Hematopoietic multipotent progenitor cell (in vitro differentiated cells): ENCODE measurements around the gene DENND4C. TPM values are rescaled to one million over a fixed set of nuclear protein-coding genes. Genes with fewer than 3 reads are reported as not detected.
"Not testable (repeated sequence)": the region's sequence is repeated elsewhere in the genome, so short reads cannot be mapped to it uniquely, and the experiment has no call there.

Experiments
- DNase-seq, 3 donors: peaks; one replicate each; pipeline ENCODE4 v3.0.0-alpha.2; 2011 to 2015; ENCODE audit warnings: low read depth in 2 of 3, low spot score in 2 of 3
- total RNA-seq: library from RNA; depleted of rRNA; stranded (reverse); fragments of >200 nt; gene quantifications from one replicate; pipeline ENCODE4 v1.2.3, GENCODE V29; 2012

The DENND4C gene
- total RNA-seq, result 41.7 TPM

DNA sequence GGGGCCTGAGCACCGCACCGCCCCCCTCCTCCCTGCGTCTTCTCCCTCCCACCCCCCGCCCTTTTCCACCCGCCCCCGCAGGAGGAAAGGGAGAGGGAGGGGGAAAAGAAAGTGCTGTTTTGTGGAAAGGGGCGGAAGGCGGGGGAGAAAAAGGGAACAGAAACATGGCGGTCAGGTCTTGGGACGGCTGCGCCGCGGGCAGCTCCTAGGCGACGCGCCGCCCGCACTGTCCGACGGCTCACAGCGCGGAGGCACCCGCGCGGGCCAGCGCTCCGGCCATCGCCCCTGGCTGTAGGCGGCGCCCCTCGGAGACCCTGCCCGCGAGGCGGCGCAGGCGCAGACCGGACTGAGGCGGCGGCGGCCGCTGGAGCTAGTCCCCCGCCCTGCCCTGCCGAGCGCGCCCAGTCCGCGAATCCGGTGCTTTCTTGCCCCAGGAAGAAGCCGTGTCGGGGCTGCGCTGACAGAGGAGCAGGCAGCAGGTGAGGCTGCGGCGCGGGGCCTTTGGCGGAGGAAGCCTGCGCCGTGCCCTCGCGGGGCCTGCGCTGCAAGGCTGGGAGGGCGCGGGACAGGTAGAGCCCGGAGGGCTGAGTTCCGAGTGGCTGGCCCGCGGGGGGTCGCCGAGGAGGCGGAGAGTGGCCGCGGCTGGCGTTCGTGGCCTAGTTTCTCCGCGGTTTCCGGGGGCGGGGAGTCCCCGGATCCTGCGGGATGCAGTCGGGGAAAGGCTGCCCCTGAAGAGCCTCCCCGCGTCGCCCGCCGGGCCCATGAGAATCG is at the start of gene DENND4C:
Gene DENND4C (plus strand): TSS at position 339 of the 771 bp plus-strand sequence. CDS start 45,482 bp downstream, outside the sequence.
- DNase-seq, result peak; percentile 69 to 92 (median 87)

DNA sequence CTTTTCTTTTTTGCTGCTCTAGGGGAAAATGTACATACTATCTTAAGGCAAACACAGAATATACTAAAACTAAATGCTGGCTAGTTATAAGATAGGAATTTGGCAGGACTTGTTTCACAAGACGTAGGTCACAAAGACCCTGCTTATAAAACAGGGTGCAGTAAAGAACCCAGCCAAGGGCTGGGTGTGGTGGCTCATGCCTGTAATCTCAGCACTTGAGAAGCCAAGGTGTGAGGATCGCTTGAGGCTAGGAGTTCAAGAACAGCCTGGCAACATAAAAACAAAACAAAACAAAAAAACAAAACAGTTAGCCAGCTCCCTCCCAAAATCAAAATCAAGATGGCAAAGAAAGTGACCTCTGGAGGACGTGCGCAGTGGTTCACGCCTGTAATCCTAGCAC is 49.5 kb upstream of the DENND4C start:
- DNase-seq, result no peak

DNA sequence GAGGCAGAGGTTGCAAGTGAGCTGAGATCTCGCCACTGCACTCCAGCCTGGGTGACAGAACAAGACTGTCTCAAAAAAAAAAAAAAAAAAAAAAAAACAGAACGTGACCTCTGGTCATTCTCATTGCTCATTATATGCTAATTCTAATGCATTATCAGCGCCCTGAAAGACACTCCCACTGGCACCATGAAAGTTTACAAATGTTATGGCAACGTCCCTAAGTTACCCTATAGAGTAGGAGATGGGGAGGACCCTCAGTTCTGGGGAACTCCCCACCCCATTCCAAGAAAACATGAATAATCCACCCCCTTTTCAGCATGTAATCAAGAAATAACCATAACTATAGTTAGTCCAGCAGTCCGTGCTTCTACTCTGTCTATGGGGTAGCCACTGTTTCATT is 48.9 kb upstream of the DENND4C start:
- DNase-seq, result no peak

DNA sequence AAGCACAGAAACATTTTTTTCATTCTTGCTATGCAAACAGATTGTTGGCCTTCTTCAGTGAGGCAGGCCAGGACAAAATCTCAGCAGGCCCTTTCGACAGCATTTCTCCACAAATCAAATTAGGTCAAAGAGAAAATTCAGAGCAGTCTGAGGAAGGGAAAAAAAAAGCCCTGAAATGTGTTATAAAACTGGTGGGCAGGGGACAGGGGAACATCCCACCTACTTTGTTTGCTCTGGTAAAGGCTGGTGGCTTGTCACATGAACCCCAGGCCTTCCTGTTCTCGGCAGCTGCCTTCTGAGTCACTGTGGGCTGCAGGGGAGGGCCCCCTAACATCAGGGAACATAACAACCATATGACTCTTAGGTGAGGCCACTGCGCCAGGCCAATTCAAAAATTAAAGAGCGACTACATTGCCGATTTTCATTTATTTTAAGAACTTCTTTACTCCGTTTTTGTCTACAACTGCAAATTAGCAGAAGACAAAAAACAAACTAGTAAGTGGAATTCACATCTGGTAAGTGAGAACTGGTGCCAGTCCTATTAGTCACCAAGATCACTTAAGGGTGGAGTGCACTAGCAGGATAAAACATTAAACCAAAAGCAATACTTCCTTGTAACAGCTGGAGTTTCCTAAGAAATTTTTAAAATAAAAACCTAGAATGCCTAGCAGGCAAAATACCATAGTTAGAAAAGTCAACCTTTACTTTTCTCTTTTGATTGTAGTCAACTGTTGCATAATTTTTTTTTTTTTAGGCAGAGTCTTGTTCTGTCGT is 46.2 kb upstream of the DENND4C start:
- peak in 2 of 3 donors; percentile 92 to 94 for DNase-seq

DNA sequence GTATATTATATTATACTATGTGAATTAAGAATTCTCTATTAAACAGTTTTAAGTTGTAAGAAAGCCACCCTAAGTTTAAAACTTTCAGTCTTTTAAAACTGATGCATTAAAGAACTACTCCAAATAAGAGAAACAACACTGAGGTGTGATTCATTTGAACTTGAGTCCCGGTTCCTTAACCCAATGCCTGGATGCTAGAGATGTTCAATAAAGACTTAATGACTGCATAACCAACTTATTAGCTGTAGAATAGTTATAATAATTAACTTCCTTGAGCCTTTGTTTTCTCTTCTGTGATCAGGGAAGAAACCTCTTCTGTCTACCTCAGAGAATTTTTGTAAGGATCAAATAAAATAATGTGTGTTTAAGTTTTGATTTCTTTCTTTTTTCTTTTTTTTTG is 45.3 kb upstream of the DENND4C start:
- no peak for DNase-seq

DNA sequence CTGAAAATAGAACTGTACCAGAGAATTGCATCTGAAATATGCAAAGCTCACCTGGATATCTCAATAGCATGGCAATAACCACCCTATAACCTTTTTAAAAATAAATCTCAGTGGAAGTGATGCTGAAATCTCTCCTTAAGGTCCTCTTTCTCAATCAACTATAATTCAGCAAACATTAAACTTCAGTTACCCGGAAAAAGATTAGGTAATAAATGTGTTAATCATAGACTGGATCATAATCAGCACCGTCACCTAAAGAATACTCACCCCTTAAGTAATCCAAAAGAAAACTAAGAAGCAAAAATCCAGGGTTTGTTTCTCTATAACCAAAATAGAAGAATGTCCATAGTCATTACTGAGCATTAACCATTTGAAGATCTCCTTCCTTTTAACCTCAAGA is 44.3 kb upstream of the DENND4C start:
- DNase-seq, result no peak

DNA sequence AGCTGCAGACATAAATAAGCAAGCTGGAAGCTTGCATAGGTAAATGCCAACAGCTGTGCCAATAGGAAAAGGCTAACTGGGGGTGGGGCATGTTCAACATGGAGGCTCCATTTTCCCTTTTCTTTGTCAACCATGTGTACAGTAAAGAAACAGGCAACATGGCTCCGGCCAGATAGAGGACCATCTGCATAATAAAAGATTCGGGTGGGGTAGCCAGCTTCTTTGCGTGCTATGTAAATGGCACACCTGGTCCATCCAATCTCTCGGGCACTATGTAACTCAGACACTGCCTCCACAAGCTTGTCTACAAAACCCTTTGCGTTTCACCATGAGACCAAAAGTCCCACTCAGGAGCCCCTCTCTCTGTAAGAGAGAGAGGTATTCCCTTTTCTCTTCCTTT is 41.7 kb upstream of the DENND4C start:
- no peak for DNase-seq

DNA sequence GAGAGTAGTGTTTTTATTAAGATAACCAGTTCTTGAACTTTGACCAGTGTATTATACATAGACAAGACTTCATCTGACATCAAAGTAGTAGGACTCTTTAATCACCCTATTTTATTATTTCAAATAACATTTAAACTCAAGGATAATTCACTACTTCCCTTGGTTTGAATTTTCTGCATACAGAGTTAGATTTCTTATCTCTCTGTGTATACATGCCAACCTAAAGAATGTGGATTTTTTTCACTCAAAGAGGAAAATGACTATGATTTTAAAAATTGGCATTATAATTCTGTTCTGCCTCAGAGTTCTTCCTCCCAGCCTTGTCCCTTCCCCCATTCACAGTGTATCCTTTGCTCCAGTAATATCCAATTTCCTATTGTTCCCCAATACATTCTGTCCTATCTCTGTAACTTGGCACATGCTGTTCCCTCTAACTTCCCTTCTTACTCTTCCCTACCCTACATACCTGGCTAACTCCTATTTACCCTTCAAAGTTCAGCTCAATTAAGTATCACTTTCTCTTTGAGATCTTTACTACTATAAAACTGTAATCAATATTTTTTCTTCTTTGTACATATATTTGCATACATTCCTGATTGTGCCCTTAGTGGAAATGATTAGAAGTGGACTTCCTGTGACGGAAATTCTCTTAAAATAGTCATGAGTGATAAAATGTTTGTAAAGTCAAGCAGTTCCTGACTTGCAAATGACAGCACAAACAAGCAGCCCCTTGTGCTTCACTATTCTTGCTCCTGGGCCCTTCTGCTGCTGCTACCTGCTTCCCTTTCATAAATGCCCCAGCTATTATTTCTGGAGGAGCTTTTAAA is 38.1 kb upstream of the DENND4C start:
- no peak for DNase-seq

DNA sequence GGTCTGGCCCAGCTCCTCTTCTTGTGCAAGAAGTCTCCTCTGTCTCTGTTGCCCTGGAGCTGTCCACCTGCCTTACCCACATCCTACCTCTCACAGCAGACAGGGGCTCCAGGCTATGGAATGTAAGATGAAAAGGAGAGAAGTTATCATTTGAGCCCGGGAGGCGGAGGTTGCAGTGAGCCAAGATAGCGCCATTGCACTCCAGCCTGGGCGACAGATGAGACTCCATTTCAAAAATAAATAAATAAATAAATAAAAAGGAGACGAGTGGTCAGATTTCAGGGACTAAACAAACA is 37.5 kb upstream of the DENND4C start:
- no peak for DNase-seq

DNA sequence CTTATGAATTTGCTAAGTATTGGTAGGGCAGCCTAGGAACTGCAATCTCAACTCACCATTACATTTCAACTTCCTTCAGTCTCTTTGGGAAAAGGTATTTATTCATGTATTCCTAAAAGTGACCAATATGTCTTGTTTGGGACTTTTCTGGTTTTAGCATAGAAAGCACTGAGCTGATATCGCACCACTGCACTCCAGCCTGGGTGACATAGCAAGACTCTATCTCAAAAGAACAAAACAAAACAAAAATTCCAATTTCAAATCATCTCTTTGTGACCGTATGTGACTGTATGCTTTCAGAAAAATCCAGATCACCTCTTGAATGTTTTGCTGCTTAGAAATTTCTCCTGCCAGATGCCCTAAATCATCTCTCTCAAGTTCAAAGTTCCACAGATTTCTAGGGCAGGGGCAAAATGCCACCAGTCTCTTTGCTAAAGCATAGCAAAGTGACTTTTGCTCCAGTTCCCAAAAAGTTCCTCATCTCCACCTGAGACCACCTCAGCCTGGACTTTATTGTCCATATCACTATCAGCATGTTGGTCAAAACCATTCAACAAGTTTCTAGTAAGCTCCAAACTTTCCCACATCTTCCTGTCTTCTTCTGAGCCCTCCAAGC is 37.0 kb upstream of the DENND4C start:
- not testable (repeated sequence) for DNase-seq

DNA sequence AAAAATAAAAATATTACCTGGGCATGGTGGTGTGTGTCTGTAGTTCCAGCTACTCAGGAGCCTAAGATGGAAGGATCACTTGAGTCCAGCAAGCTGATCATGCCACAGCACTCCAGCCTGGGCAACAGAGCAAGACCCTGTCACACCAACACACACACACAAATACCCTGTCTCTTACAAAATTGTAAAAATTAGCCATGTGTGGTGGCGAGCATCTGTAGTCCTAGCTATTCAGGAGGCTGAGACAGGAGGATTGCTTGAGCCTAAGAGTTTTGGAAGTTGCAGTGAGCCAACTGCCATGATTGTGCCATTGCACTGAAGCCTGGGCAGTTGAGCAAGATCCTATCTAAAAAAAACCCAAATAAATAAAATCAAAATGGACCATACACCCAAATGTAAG is 32.1 kb upstream of the DENND4C start:
- DNase-seq, result no peak

DNA sequence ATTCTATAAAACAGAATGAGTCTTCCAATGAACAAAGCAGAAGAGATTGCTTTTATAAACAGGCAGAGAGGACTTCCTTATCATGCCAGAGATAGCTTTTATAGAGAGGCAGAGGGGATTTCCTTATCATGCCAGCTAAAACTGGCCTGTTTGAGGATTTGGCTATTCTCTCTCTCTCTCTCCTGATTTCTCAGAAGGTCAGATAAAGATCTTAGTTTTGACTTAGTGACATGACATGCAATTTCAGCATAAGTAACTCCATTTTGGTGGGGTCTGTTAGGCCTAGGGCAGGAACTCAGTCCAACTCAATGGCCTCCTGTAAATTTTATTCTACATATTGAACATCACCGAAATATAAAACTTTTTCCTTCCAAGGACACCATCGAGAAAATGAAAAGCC is 31.5 kb upstream of the DENND4C start:
- no peak for DNase-seq

DNA sequence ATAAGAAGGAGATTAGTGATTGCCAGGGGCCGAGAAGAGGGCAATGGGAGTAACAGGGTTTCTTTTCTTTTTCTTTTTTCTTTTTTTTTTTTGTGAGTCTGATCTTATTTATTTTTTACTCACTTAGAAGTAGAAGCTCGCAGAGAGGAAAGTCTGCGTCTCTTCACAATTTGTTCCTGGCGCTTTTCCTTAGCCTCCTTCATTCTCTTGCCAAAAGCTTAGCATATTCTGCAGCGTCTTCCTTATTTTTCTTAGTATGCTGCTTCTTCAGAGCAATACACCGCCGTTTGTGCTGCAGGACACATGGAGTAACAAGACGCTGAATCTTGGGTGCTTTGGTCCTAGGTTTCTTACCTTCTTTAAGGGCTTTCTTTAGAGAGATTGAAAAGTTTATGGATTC is 30.3 kb upstream of the DENND4C start:
- no peak for DNase-seq

DNA sequence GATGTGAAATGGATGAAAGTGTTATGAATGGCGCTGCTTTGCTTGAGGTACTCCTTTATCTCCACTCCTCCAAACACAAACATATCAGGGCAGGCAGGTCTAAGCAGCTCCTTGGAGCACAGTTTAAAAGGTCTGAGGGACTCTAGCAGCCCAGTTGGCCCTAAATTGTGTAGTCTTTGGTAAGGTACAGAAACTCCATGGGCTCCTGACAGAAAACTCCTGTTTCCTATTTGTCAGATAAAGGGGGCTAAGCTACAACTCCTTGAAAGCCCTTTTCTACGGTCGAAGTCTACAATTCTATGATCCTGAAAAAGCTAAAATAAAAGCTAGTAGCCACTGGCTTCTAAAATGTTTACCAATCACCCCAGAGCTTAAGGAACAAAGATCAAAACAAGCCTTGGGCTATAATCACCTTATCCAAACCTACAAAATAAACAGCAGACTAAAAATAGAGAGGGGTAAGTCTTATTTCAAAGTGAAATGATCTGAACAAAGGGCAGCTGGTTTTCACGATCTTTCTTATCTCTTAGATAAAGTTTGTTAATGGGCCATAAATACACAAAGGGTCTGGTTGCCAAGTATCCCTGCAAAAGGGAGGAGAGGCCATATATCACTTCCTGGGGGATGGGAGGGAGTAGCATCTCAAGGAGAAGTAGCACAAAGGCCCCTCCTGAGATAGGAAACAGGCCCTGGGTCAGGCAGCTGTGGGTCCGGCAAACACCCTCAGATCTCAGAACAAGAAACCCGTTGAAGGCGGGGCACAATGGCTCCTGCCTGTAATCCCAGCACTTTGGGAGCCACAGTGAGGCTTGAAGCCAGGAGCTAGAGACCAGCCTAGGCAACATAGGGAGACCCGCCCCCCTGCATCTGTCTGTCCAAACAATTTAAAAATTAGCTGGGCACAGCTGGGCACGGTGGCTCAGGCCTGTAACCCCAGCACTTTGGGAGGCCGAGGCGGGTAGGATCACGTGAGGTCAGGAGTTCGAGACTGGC is 28.3 kb upstream of the DENND4C start:
- no peak for DNase-seq

DNA sequence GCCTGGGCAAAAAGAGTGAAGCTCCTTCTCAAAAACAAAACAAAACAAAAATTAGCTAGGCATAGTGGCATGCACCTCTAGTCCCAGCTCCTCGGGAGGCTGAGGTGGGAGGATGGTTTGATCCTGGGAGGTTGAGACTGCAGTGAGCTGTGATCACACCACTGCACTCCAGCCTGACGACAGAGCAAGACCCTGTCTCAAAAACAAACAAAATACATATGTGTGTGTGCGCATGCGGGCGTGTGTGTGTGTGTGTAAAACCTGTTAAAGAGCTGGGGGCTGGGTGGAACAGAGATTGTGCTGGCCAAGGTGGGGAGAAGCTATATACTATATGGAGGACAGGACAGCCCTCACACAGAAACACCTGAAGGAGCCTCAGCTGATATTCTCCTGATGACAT is 27.4 kb upstream of the DENND4C start:
- no peak for DNase-seq

DNA sequence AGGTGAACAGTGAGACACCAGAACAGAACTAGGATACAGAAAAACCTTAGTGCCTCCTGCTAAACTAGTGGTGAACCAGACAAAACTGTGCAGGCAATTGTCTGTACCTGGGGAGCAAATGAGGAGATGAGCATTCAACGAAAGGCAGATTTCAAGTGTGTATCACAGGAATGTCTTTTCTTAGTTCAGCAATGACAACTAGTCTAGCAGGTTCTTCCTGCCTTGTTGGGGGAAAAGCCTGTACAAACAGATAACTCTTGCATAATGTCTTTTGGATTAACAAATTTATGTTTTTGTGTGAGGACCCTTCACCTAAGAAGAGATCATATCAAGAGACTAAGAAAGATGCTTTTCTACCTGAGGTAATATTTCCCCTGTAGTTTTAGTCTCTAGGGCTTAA is 21.8 kb upstream of the DENND4C start:
- DNase-seq, result no peak

DNA sequence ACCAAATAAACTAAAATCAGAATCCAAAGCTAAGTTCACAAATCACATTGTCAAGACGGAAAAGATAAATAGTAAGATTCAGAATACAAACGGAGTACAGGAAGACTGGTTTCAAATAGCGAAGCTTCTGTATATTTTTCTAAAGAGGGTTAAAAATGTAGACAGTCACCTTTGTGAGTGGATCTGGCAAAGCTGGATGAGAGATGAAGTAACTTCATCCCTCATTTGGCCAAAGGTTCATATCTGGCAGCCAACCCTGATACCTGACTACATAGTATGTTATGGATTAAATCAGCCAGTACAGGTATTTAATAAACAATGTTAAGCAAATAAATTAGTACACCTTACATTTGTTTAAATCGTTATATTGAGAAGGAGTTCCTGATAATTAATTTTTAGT is 21.3 kb upstream of the DENND4C start:
- DNase-seq, result no peak

DNA sequence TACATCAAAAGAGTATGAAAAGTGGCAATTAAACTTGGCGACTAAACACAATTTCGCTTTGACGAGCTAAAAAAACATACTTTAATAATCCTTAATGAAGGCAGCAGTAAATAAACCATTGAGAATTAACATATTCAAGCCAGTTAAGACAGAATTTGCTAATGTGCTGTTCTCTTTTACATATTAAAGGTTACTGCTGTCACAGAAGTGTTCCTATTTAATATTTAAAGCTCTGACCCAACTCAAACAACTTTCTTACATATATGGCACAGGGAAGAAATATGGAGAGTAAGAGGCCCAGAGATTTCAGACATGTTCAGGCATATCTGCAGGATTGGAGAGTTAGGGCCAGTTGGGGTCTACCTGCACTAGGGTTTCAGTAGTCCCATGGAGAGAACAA is 16.7 kb upstream of the DENND4C start:
- DNase-seq, result no peak

DNA sequence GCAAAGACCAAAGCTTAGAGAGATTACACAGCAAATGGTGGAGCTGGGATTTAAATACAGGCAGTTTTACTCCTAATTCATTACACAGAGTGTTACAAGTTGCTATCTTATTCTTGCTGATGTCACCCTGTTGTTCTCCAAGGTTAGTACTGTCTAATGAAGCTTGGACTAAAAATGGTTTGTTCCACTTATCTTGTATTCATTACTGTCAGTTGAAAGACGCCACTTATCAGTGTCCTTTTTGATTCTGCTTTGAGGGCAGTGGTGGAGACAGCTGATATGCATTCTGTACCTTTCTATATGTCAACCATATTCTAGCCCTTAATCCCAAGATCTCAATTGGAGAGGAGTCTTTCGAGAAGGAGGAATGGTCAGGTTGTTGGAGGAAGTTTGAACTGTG is 14.0 kb upstream of the DENND4C start:
- DNase-seq, result no peak

DNA sequence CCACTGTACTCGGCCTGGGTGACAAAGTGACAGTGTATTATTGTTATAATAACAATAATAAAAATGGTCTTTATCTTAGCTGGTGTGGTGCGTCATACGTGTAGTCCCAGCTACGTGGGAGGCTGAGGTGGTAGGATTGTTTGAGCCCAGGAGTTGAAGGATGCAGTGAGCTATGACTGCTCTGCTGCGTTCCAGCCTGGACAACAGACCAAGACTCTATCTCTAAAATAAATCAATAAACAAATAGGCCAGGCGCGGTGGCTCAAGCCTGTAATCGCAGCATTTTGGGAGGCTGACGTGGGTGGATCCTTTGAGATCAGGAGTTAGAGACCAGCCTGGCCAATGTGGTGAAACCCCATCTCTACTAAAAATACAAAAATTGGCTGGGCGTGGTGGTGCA is 9.2 kb upstream of the DENND4C start:
- no peak for DNase-seq
